ENCODE measurements around the gene CTNNB1. TPM values are rescaled to one million over a fixed set of nuclear protein-coding genes. Genes with fewer than 3 reads are reported as not detected.

CTNNB1 gene
- total and polyA plus RNA-seq, 2 experiments from 2014 or later: 89.4 to 566 TPM

- H3K4me1 ChIP-seq (ENCODE audit: insufficient read depth): peaks cover 11% of the 10 kb centered on the region
- no peaks in the 10 kb centered on the region for H4K20me1 ChIP-seq (replicated peaks; ENCODE audit: insufficient read depth)
- no peak overlapping the region for H3K4me3 ChIP-seq
- no peak overlapping the region for H2AFZ ChIP-seq
- H3F3A ChIP-seq (replicated peaks; ENCODE audit: low read depth): no peaks in the 10 kb centered on the region
- H3K27ac Mint-ChIP-seq: no peak overlapping the region
- H3K27me3 ChIP-seq (ENCODE audit: insufficient read depth): no peaks in the 10 kb centered on the region
- H3K4me1 Mint-ChIP-seq: peaks cover 24% of the 10 kb centered on the region
- H3K9me2 ChIP-seq (ENCODE audit: insufficient read depth): peaks cover 36% of the 10 kb centered on the region
- H3K27me3 Mint-ChIP-seq (ENCODE audit: insufficient read depth, low read depth, poor library complexity): no peaks in the 10 kb centered on the region
- no peak overlapping the region for H3K27ac ChIP-seq (ENCODE audit: low read depth)
- ATAC-seq: no peak
- no peak overlapping the region for H3K4me3 Mint-ChIP-seq
- H3K9me3 Mint-ChIP-seq: no peaks in the 10 kb centered on the region
- no peaks in the 10 kb centered on the region for H3K79me2 ChIP-seq (replicated peaks; ENCODE audit: insufficient read depth)
- H3K36me3 Mint-ChIP-seq (ENCODE audit: low read depth): no peaks in the 10 kb centered on the region
- DNase-seq (ENCODE audit: low spot score): no peak
- no peaks in the 10 kb centered on the region for H3K36me3 ChIP-seq (ENCODE audit: insufficient read depth)
- no peak overlapping the region for H3K4me2 ChIP-seq
- TF ChIP-seq EZH2phosphoT487 (IDR thresholded peaks at IDR 0.05; ENCODE audit: unreplicated experiment) (no peak), EZH2 (IDR thresholded peaks at IDR 0.05; ENCODE audit: low read depth, unreplicated experiment) (no peak), REST (IDR thresholded peaks at IDR 0.05; ENCODE audit: unreplicated experiment) (no peak), ZNF114 (CRISPR knock-in tag; IDR thresholded peaks at IDR 0.05) (no peak)
These were observed 39.6 kb upstream of the CTNNB1 start for GRCh38 chr3:41159588-41160189.

- Mint-ChIP-seq H3K9me3 (no peaks in the 10 kb centered on the region), H3K27ac (no peak overlapping the region), H3K27me3 (ENCODE audit: insufficient read depth, low read depth, poor library complexity) (no peaks in the 10 kb centered on the region), H3K4me3 (no peak overlapping the region), H3K4me1 (peaks cover 7% of the 10 kb centered on the region), H3K36me3 (ENCODE audit: low read depth) (no peaks in the 10 kb centered on the region)
- H3K4me2 ChIP-seq: no peak overlapping the region
- H3K36me3 ChIP-seq (ENCODE audit: insufficient read depth): no peaks in the 10 kb centered on the region
- H3K79me2 ChIP-seq (replicated peaks; ENCODE audit: insufficient read depth): no peaks in the 10 kb centered on the region
- no peaks in the 10 kb centered on the region for H3F3A ChIP-seq (replicated peaks; ENCODE audit: low read depth)
- no peak overlapping the region for H3K27ac ChIP-seq (ENCODE audit: low read depth)
- DNase-seq (ENCODE audit: low spot score): no peak
- no peaks in the 10 kb centered on the region for H4K20me1 ChIP-seq (replicated peaks; ENCODE audit: insufficient read depth)
- no peak for ATAC-seq
- no peaks in the 10 kb centered on the region for H3K27me3 ChIP-seq (ENCODE audit: insufficient read depth)
- H2AFZ ChIP-seq: no peak overlapping the region
- H3K4me3 ChIP-seq: no peak overlapping the region
- H3K4me1 ChIP-seq (ENCODE audit: insufficient read depth): peaks cover 11% of the 10 kb centered on the region
- peaks cover 53% of the 10 kb centered on the region for H3K9me2 ChIP-seq (ENCODE audit: insufficient read depth)
- TF ChIP-seq CREB1 (CRISPR knock-in tag; IDR thresholded peaks at IDR 0.05; ENCODE audit: low read depth): no peak
- no peak for TF ChIP-seq CTCF (conservative IDR thresholded peaks at IDR 0.05; ENCODE audit: low read depth in 2 of 2)
- no peak for TF ChIP-seq NANOG (IDR thresholded peaks at IDR 0.05; ENCODE audit: borderline replicate concordance)
- TF ChIP-seq ZNF462 (CRISPR knock-in tag; IDR thresholded peaks at IDR 0.05): no peak
- TF ChIP-seq ZNF331 (CRISPR knock-in tag; IDR thresholded peaks at IDR 0.05; ENCODE audit: low read depth): no peak
These were observed 36.8 kb upstream of the CTNNB1 start for GRCh38 chr3:41162541-41162940.
